ENCODE measurements around the gene NBEAL2.
A peak's percentile ranks its signal among the peaks of the same experiment; 100 is the strongest.

GRCh38 chr3:46948830-46949671 lies 30.4 kb upstream of the NBEAL2 start:
- no peak for TF ChIP-seq SAP30 (IDR thresholded peaks at IDR 0.05; ENCODE audit: insufficient read depth, insufficient replicate concordance, low read length)
- peak in 1 of 3 experiments; percentile 17; a peak in 1 of 4 replicates for TF ChIP-seq CTCF (IDR thresholded peaks at IDR 0.05; ENCODE audit: control extremely low read depth in 1 of 3, insufficient read depth in 1 of 3, low read depth in 1 of 3, low read length in 3 of 3)
- no peak for TF ChIP-seq EZH2 (IDR thresholded peaks at IDR 0.05; ENCODE audit: low read depth, low read length, severe bottlenecking)
- TF ChIP-seq GABPA (IDR thresholded peaks at IDR 0.05; ENCODE audit: borderline replicate concordance, insufficient read depth, low read length), result no peak
- TF ChIP-seq YY1 (IDR thresholded peaks at IDR 0.05; ENCODE audit: low read depth, low read length), result no peak
- TF ChIP-seq NANOG (IDR thresholded peaks at IDR 0.05; ENCODE audit: insufficient read depth, low read depth, low read length, poor library complexity, severe bottlenecking), result no peak
- no peak for TF ChIP-seq TEAD4 (IDR thresholded peaks at IDR 0.05; ENCODE audit: low read depth, low read length)
- TF ChIP-seq POLR2A (IDR thresholded peaks at IDR 0.05; ENCODE audit: control extremely low read depth in 1 of 2, low read depth in 2 of 2, low read length in 2 of 2), result no peak
- TF ChIP-seq POLR2AphosphoS5 (IDR thresholded peaks at IDR 0.05; ENCODE audit: low read depth, low read length), result no peak
- no peak for TF ChIP-seq SP2 (IDR thresholded peaks at IDR 0.05; ENCODE audit: low read length)
- TF ChIP-seq ZNF274 (IDR thresholded peaks at IDR 0.05; ENCODE audit: borderline replicate concordance, extremely low read depth, low read length), result no peak
- 0 out of 4 replicates have a peak, but pooled peaks of 1 of the 2 experiments have one; percentile 5 for TF ChIP-seq RAD21 (IDR thresholded peaks at IDR 0.05 in 1 of 2, conservative IDR thresholded peaks at IDR 0.05 in 1 of 2; ENCODE audit: low read depth in 2 of 2, low read length in 2 of 2)
- TF ChIP-seq CHD2 (IDR thresholded peaks at IDR 0.05; ENCODE audit: low read length), result no peak
